ENCODE results near the gene TP53BP2. TPM values are rescaled to one million over a fixed set of nuclear protein-coding genes. Genes with fewer than 3 reads are reported as not detected.

The TP53BP2 gene
- total and polyA plus RNA-seq, 12 donors, result 5.9 to 25.3 (median 20.1) TPM

GRCh38 chr1:223752721-223753515 lies 92.8 kb downstream of the TP53BP2 start:
- TF ChIP-seq, protein P1, sequence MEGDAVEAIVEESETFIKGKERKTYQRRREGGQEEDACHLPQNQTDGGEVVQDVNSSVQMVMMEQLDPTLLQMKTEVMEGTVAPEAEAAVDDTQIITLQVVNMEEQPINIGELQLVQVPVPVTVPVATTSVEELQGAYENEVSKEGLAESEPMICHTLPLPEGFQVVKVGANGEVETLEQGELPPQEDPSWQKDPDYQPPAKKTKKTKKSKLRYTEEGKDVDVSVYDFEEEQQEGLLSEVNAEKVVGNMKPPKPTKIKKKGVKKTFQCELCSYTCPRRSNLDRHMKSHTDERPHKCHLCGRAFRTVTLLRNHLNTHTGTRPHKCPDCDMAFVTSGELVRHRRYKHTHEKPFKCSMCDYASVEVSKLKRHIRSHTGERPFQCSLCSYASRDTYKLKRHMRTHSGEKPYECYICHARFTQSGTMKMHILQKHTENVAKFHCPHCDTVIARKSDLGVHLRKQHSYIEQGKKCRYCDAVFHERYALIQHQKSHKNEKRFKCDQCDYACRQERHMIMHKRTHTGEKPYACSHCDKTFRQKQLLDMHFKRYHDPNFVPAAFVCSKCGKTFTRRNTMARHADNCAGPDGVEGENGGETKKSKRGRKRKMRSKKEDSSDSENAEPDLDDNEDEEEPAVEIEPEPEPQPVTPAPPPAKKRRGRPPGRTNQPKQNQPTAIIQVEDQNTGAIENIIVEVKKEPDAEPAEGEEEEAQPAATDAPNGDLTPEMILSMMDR (IDR thresholded peaks at IDR 0.05), result no peak
- Histone ChIP-seq H3K27me3 (no peaks in the 10 kb centered on the region), H3K36me3 (peaks cover 0 to 91% (median 66%) of the 10 kb centered on the region in 9 donors), H3K4me1 (peaks cover 11 to 18% (median 15%) of the 10 kb centered on the region in 9 donors), H3K9me3 (no peaks in the 10 kb centered on the region), H3K4me3 (no peak overlapping the region), H3K27ac (no peak overlapping the region)
- WGBS, 2 donors, result 84 to 85% methylated on average over 15 of the region's 15 CpGs
- DNase-seq (no peak), ATAC-seq (no peak)
- intact Hi-C loops (cut with DNase I), result loop anchor here in 1 of 10 donors (5.0 kb wide), 1 partner anchor 56 kb away; no protein-coding TSS in a partner anchor

GRCh38 chr1:223751696-223752095 lies 94.1 kb downstream of the TP53BP2 start:
- peaks cover 14 to 28% (median 22%) of the 10 kb centered on the region in 9 donors for H3K4me1 ChIP-seq

GRCh38 chr1:223750730-223751570 lies 94.8 kb downstream of the TP53BP2 start:
- Histone ChIP-seq H3K9me3 (no peaks in the 10 kb centered on the region), H3K4me3 (no peak overlapping the region), H3K27me3 (no peaks in the 10 kb centered on the region), H3K36me3 (peaks cover 0 to 90% (median 72%) of the 10 kb centered on the region in 9 donors), H3K27ac (no peak overlapping the region), H3K4me1 (peaks cover 14 to 28% (median 22%) of the 10 kb centered on the region in 9 donors)
- no peak for ATAC-seq
- 85 to 93% methylated on average over 13 of the region's 13 CpGs for WGBS, 2 donors
- TF ChIP-seq, protein P1 (IDR thresholded peaks at IDR 0.05), result no peak
- DNase-seq, result no peak
- intact Hi-C loops (cut with DNase I), result loop anchor here in 1 of 10 donors (5.0 kb wide), 1 partner anchor 54 kb away; no protein-coding TSS in a partner anchor

More at GRCh38 chr1:223751696-223752095, 94.1 kb downstream of the TP53BP2 start:
- TF ChIP-seq, protein P1 (IDR thresholded peaks at IDR 0.05), result no peak
- 89 to 92% methylated on average over 4 of the region's 4 CpGs for WGBS, 2 donors
- H3K4me3 ChIP-seq, result no peak overlapping the region
- no peaks in the 10 kb centered on the region for H3K27me3 ChIP-seq
- H3K27ac ChIP-seq, result no peak overlapping the region
- DNase-seq (no peak), ATAC-seq (no peak)
- intact Hi-C loops (cut with DNase I), result loop anchor here in 1 of 10 donors (5.0 kb wide), 1 partner anchor 54 kb away; no protein-coding TSS in a partner anchor
- H3K36me3 ChIP-seq, result peaks cover 0 to 90% (median 70%) of the 10 kb centered on the region in 9 donors
- no peaks in the 10 kb centered on the region for H3K9me3 ChIP-seq

Data from heart right ventricle (tissue), 16 donors.